Measurements from ENCODE around the gene UBE2D1. TPM values are rescaled to one million over a fixed set of nuclear protein-coding genes. Genes with fewer than 3 reads are reported as not detected.

UBE2D1 gene
- total and polyA plus RNA-seq, 2 of the 13 experiments (the other 11 are each of a cell fraction or from before 2014, with no cell fraction given), result 6.2 to 13.8 TPM

DNA sequence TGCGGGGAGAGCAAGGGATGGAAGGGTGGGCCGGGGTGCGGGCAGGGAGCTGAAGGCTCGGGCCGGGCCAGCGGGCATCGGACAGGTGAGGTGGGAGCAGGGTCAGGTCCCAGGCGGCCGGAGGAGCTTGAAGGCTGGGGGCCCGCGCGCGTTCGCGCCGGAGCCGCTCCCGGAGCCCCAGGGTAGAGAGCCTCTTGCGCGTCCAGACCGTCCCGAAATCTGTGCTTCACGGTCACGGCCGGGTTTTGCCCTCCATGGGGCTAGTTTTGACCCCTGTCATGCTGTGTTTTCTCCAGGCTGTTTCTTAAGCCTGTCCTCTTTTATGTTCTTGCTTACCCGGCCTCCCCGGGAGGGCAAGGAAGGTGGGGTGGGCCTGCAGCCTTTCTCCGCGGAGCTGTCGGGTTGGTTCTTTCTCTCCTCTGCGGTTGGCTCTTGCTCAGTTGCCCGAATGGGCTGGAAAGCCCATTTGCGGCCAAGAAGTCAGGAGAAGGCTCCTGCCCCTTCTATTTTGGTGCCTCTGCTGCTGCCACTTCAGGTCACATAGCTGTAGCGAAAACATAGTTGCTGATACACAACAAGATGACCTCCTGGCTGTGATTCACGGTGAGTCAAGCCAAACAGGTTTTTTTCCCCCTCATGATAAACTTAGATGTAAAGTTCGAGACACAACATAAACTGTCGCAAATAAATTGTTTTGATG is 650 bp downstream of the UBE2D1 start (continued):
- TF ChIP-seq, protein P1, sequence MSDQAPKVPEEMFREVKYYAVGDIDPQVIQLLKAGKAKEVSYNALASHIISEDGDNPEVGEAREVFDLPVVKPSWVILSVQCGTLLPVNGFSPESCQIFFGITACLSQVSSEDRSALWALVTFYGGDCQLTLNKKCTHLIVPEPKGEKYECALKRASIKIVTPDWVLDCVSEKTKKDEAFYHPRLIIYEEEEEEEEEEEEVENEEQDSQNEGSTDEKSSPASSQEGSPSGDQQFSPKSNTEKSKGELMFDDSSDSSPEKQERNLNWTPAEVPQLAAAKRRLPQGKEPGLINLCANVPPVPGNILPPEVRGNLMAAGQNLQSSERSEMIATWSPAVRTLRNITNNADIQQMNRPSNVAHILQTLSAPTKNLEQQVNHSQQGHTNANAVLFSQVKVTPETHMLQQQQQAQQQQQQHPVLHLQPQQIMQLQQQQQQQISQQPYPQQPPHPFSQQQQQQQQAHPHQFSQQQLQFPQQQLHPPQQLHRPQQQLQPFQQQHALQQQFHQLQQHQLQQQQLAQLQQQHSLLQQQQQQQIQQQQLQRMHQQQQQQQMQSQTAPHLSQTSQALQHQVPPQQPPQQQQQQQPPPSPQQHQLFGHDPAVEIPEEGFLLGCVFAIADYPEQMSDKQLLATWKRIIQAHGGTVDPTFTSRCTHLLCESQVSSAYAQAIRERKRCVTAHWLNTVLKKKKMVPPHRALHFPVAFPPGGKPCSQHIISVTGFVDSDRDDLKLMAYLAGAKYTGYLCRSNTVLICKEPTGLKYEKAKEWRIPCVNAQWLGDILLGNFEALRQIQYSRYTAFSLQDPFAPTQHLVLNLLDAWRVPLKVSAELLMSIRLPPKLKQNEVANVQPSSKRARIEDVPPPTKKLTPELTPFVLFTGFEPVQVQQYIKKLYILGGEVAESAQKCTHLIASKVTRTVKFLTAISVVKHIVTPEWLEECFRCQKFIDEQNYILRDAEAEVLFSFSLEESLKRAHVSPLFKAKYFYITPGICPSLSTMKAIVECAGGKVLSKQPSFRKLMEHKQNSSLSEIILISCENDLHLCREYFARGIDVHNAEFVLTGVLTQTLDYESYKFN (CRISPR knock-in tag; conservative IDR thresholded peaks at IDR 0.05), result peak; percentile 6; the same call in 1 of the 2 replicates
- no peak for TF ChIP-seq ZFYVE20 (CRISPR knock-in tag; IDR thresholded peaks at IDR 0.05; ENCODE audit: borderline replicate concordance, low read depth)
- TF ChIP-seq ZNF766 (CRISPR knock-in tag; IDR thresholded peaks at IDR 0.05; ENCODE audit: borderline replicate concordance), result no peak
- TF ChIP-seq ZSCAN31 (CRISPR knock-in tag; IDR thresholded peaks at IDR 0.05; ENCODE audit: low read depth), result 0 out of 2 replicates have a peak, but pooled peaks have one; percentile 12
- TF ChIP-seq RARG (CRISPR knock-in tag; IDR thresholded peaks at IDR 0.05; ENCODE audit: low read depth), result no peak
- TF ChIP-seq, protein P2, sequence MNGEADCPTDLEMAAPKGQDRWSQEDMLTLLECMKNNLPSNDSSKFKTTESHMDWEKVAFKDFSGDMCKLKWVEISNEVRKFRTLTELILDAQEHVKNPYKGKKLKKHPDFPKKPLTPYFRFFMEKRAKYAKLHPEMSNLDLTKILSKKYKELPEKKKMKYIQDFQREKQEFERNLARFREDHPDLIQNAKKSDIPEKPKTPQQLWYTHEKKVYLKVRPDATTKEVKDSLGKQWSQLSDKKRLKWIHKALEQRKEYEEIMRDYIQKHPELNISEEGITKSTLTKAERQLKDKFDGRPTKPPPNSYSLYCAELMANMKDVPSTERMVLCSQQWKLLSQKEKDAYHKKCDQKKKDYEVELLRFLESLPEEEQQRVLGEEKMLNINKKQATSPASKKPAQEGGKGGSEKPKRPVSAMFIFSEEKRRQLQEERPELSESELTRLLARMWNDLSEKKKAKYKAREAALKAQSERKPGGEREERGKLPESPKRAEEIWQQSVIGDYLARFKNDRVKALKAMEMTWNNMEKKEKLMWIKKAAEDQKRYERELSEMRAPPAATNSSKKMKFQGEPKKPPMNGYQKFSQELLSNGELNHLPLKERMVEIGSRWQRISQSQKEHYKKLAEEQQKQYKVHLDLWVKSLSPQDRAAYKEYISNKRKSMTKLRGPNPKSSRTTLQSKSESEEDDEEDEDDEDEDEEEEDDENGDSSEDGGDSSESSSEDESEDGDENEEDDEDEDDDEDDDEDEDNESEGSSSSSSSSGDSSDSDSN (CRISPR knock-in tag; IDR thresholded peaks at IDR 0.05), result peak; percentile 75
- no peak for TF ChIP-seq ZNF850 (CRISPR knock-in tag; conservative IDR thresholded peaks at IDR 0.05)
- TF ChIP-seq ZSCAN29 (CRISPR knock-in tag; conservative IDR thresholded peaks at IDR 0.05), result 0 out of 2 replicates have a peak, but pooled peaks have one; percentile 41

All from HepG2 (cell line).